ENCODE data around the gene ZC3H6. TPM values are rescaled to one million over a fixed set of nuclear protein-coding genes. Genes with fewer than 3 reads are reported as not detected.

Gene ZC3H6, protein sequence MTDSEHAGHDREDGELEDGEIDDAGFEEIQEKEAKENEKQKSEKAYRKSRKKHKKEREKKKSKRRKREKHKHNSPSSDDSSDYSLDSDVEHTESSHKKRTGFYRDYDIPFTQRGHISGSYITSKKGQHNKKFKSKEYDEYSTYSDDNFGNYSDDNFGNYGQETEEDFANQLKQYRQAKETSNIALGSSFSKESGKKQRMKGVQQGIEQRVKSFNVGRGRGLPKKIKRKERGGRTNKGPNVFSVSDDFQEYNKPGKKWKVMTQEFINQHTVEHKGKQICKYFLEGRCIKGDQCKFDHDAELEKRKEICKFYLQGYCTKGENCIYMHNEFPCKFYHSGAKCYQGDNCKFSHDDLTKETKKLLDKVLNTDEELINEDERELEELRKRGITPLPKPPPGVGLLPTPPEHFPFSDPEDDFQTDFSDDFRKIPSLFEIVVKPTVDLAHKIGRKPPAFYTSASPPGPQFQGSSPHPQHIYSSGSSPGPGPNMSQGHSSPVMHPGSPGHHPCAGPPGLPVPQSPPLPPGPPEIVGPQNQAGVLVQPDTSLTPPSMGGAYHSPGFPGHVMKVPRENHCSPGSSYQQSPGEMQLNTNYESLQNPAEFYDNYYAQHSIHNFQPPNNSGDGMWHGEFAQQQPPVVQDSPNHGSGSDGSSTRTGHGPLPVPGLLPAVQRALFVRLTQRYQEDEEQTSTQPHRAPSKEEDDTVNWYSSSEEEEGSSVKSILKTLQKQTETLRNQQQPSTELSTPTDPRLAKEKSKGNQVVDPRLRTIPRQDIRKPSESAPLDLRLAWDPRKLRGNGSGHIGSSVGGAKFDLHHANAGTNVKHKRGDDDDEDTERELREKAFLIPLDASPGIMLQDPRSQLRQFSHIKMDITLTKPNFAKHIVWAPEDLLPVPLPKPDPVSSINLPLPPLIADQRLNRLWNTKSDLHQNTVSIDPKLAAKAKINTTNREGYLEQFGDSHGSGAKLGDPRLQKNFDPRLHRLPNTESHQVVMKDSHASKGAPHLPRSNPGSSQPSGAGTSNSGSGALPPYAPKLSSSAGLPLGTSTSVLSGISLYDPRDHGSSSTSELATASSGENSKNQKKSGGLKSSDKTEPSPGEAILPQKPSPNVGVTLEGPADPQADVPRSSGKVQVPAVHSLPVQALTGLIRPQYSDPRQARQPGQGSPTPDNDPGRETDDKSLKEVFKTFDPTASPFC
- total RNA-seq: 10 to 100 TPM; 15.1 to 15.3 TPM

DNA sequence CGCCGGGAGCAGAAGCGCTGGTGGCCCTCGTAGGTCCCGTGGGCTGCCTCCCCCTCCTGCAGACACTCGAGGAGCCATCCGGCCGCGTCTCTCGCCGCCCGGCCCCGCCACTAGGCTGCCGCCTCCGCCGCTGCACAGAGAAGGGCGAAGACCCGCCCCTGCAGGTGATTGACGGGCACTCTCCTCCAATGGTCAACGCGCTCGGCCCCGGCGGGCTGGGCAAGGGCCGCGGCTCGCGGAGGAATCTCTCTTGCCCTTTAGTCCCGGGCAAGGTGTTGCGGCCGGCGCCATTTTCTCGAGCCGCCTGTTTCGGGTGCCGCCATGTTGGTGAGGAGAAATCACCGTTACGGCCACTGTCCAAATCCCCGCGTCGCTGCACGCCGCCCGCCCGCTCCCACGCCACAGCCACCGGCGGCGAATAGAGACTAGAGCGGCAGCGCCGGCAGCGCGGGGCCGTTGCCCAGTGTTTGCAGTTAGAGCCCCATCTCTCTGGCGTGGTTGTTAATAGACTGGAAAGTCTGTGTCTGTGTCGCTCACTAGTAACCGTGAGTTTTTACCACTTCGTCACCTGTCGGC, at the start of gene ZC3H6:
Gene ZC3H6, plus strand, starts transcription at position 287 of the 576 bp plus-strand sequence. CDS start 398 bp downstream, outside the sequence.
- Mint-ChIP-seq H3K4me3 (peak within 1 kb of the TSS; percentile 90), H3K4me1 (peaks cover 26% of the 10 kb centered on the region), H3K36me3 (ENCODE audit: low read depth) (peaks cover 2% of the 10 kb centered on the region), H3K27me3 (no peaks in the 10 kb centered on the region), H3K27ac (peak within 1 kb of the TSS; percentile 97), H3K9me3 (ENCODE audit: low read depth) (no peaks in the 10 kb centered on the region)
- ChIA-PET POLR2A (no interaction called here), CTCF (interaction anchor here (4.6 kb wide), 1 partner anchor 15 kb away, joined by 29 read pairs; no protein-coding TSS in a partner anchor)
- peak; percentile 100 for DNase-seq
- peak; percentile 98 for ATAC-seq
- intact Hi-C loops (cut with DNase I, micrococcal nuclease): loop anchor here (1.0 to 10.0 kb wide), 15 partner anchors 16 to 391 kb away; partner anchors contain the start of genes ANAPC1 (in 2 of the 2), POLR1B (in 2 of the 2), TTL (in 2 of the 2) and CHCHD5 (in 1 of the 2)

DNA sequence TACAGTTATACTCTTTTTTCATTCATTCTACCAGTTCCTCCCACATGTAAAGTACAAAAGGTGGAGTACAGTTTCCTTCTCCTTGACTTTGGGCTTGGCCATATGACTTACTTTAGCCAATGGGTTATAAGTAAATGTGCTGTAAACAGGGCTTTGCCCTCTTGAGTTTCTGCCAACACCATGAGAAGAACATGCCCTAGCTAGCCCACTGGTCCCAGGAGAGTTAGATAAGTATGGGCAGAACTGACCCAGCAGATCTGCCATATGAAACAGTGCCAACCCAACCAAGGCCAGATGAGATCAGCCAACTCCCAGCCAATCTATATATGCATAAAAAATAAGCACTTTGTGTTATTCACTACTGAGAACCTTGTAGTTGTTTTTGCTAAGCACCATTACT, 46.0 kb upstream of the ZC3H6 start:
- ChIA-PET CTCF (interaction anchor here (1.0 kb wide), 1 partner anchor 58 kb away, joined by 3 read pairs; no protein-coding TSS in a partner anchor), POLR2A (no interaction called here)
- intact Hi-C loops (cut with DNase I, micrococcal nuclease): loop anchor here in 1 of 2 experiments (1.0 kb wide), 1 partner anchor 8 kb away; no protein-coding TSS in a partner anchor
- DNase-seq (no peak), ATAC-seq (no peak)
- H3K36me3 Mint-ChIP-seq (ENCODE audit: low read depth): peaks cover 44% of the 10 kb centered on the region
- H3K27ac Mint-ChIP-seq: no peak overlapping the region
- H3K9me3 Mint-ChIP-seq (ENCODE audit: low read depth): no peaks in the 10 kb centered on the region
- H3K27me3 Mint-ChIP-seq: no peaks in the 10 kb centered on the region
- H3K4me1 Mint-ChIP-seq: no peaks in the 10 kb centered on the region
- H3K4me3 Mint-ChIP-seq: no peak overlapping the region

DNA sequence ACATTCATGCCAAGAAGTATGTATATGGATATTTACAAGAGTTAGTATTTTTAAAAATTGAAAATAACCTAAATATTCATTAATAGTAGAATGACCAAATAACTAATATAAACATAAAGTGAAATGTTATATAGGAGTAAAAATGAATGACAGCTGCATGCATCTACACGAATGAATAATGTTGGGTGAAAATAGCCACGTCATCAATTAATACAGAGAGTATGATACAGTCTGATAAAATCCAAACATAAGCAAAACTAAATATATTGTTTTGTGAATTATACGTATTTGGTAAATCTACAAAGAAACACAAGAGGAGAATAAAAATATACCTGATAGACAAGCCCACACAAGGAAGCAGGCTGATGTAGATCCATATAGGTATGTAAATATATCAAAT, 45.0 kb upstream of the ZC3H6 start:
- peaks cover 40% of the 10 kb centered on the region for H3K36me3 Mint-ChIP-seq (ENCODE audit: low read depth)
- ATAC-seq (no peak), DNase-seq (no peak)
- intact Hi-C loops (cut with DNase I, micrococcal nuclease): no loop called here
- ChIA-PET CTCF (no interaction called here), POLR2A (no interaction called here)
- H3K9me3 Mint-ChIP-seq (ENCODE audit: low read depth): no peaks in the 10 kb centered on the region
- H3K27ac Mint-ChIP-seq: no peak overlapping the region
- no peaks in the 10 kb centered on the region for H3K4me1 Mint-ChIP-seq
- H3K27me3 Mint-ChIP-seq: no peaks in the 10 kb centered on the region
- no peak overlapping the region for H3K4me3 Mint-ChIP-seq

DNA sequence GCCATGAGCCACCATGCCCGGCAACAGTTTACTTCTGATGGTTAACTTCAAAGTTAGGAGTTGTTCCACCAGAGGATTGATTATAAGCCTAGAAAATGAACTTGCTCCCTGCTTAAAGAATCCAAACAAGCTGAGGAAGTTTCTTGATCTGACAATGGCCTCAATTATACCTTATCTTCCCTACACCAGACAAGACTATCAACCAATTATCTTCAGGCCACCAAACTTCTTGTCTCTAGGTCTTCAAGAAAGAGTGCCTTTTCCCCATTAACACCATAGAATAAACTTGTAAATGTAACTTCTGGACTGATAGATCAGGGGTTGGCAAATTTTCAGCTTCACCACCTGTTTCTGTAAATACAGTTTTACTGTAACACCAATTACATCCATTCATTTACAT, 35.5 kb upstream of the ZC3H6 start:
- ATAC-seq (no peak), DNase-seq (no peak)
- intact Hi-C loops (cut with DNase I, micrococcal nuclease): no loop called here
- Mint-ChIP-seq H3K4me1 (peaks cover 28% of the 10 kb centered on the region), H3K36me3 (ENCODE audit: low read depth) (peaks cover 30% of the 10 kb centered on the region), H3K27ac (no peak overlapping the region), H3K27me3 (no peaks in the 10 kb centered on the region), H3K9me3 (ENCODE audit: low read depth) (no peaks in the 10 kb centered on the region), H3K4me3 (no peak overlapping the region)
- ChIA-PET CTCF (interaction anchor here (1.3 kb wide), 1 partner anchor 58 kb away, joined by 3 read pairs; no protein-coding TSS in a partner anchor), POLR2A (no interaction called here)

DNA sequence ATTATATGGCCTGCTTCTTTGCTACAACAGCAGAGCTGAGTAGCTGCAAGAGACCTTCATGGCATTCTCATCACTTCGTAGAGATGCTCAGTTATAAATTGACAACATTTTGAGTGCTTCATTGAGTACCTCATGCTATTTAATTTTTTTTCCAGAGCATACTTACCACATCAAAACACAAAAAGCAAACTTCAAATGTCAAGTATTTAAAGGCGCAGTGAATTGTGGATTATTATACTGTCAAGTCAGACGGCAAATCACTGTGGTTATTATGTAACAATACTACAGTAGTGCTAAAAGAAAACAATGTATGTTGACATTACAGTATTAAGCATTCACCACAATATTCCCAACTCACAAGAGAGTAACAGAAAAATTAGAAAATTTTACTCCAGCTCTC, 33.0 kb upstream of the ZC3H6 start:
- peaks cover 37% of the 10 kb centered on the region for H3K36me3 Mint-ChIP-seq (ENCODE audit: low read depth)
- H3K4me3 Mint-ChIP-seq: no peak overlapping the region
- H3K9me3 Mint-ChIP-seq (ENCODE audit: low read depth): peaks cover 2% of the 10 kb centered on the region
- DNase-seq (no peak), ATAC-seq (peak; percentile 20)
- ChIA-PET POLR2A (no interaction called here), CTCF (interaction anchor here (0.7 to 2.7 kb wide), 9 partner anchors 8 to 121 kb away, joined by 3 to 14 read pairs (median 3); partner anchors contain the start of gene ZC3H8)
- intact Hi-C loops (cut with DNase I, micrococcal nuclease): no loop called here
- H3K27me3 Mint-ChIP-seq: no peaks in the 10 kb centered on the region
- peak overlapping the region; percentile 39 for H3K27ac Mint-ChIP-seq
- H3K4me1 Mint-ChIP-seq: peaks cover 40% of the 10 kb centered on the region

DNA sequence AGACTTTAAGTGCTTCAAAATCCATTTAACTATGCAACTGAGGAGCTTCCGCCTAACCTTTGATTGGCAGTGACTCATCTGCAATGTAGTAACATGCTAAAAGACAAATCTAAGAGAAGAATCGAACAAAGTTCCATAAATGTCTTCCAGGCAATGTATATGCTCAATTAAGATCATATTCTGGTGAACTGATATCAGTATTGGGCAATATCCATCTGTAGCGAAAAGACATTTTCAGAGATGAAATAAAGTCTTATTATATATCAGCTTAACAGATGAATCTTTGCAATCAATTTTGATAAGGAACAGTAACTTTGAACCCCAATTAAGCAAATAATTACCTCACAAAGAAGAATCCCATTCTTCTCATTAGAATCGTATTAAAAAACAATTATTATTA, 32.2 kb upstream of the ZC3H6 start:
- Mint-ChIP-seq H3K4me3 (no peak overlapping the region), H3K27ac (no peak overlapping the region), H3K27me3 (no peaks in the 10 kb centered on the region), H3K9me3 (ENCODE audit: low read depth) (peaks cover 2% of the 10 kb centered on the region), H3K4me1 (peaks cover 40% of the 10 kb centered on the region), H3K36me3 (ENCODE audit: low read depth) (peaks cover 42% of the 10 kb centered on the region)
- no peak for DNase-seq
- POLR2A ChIA-PET: no interaction called here
- CTCF ChIA-PET: interaction anchor here (0.6 to 2.7 kb wide), 9 partner anchors 9 to 483 kb away, joined by 3 to 14 read pairs (median 5); partner anchors contain the start of gene ZC3H8
- intact Hi-C loops (cut with DNase I, micrococcal nuclease): loop anchor here in 1 of 2 experiments (1.0 kb wide), 1 partner anchor 55 kb away; no protein-coding TSS in a partner anchor
- ATAC-seq: no peak

DNA sequence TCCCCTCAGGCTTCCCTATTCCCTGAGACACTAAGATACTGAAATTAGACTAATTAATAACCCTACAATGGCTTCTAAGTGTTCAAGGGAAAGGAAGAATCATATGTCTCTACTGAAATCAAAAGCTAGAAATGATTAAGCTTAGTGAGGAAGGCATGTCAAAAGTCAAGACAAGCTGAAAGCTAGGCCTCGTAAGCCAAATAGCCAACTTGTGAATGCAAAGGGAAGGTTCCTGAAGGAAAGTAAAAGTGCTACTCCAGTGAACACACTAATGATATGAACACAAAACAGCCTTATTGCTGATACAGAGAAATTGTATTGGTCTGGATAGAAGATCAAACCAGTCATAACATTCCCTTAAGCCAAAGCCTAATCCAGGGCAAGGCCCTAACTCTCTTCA, 30.5 kb upstream of the ZC3H6 start:
- Mint-ChIP-seq H3K27ac (peak overlapping the region; percentile 21), H3K4me1 (peaks cover 40% of the 10 kb centered on the region), H3K4me3 (no peak overlapping the region), H3K9me3 (ENCODE audit: low read depth) (peaks cover 2% of the 10 kb centered on the region), H3K27me3 (no peaks in the 10 kb centered on the region), H3K36me3 (ENCODE audit: low read depth) (peaks cover 49% of the 10 kb centered on the region)
- no peak for DNase-seq
- peak; percentile 77 for ATAC-seq
- CTCF ChIA-PET: interaction anchor here (1.5 to 1.8 kb wide), 3 partner anchors 17 to 59 kb away, joined by 3 to 6 read pairs (median 5); no protein-coding TSS in a partner anchor
- intact Hi-C loops (cut with DNase I, micrococcal nuclease): no loop called here
- POLR2A ChIA-PET: interaction anchor here (0.6 to 0.7 kb wide), 2 partner anchors 8 to 63 kb away, joined by 3 read pairs; no protein-coding TSS in a partner anchor

DNA sequence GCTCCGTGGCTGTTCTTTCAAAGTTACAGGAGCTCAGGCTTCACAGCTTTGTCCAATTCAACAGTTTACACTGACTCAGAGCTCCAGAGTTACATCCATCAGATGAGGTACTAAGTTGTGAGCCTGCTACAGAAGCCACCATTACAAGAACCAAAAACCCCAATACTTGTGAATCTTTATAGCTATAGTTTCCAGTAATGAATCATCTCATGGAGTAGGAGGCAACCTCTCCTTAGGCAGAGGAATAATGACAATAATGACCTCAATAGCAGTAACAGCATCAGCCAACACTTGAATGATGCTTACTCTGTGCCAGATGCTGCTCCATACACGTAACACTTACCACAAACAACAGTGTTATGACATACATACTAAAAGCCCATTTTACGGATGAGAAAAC, 24.1 kb upstream of the ZC3H6 start:
- H3K4me3 Mint-ChIP-seq: no peak overlapping the region
- peaks cover 9% of the 10 kb centered on the region for H3K4me1 Mint-ChIP-seq
- ChIA-PET CTCF (interaction anchor here (0.6 to 5.8 kb wide), 6 partner anchors 9 to 129 kb away, joined by 3 to 33 read pairs (median 4); no protein-coding TSS in a partner anchor), POLR2A (interaction anchor here (0.6 to 1.9 kb wide), 4 partner anchors 27 to 289 kb away, joined by 3 to 10 read pairs (median 3); no protein-coding TSS in a partner anchor)
- H3K36me3 Mint-ChIP-seq (ENCODE audit: low read depth): peaks cover 25% of the 10 kb centered on the region
- no peaks in the 10 kb centered on the region for H3K27me3 Mint-ChIP-seq
- DNase-seq (no peak), ATAC-seq (peak; percentile 45)
- peaks cover 2% of the 10 kb centered on the region for H3K9me3 Mint-ChIP-seq (ENCODE audit: low read depth)
- no peak overlapping the region for H3K27ac Mint-ChIP-seq
- intact Hi-C loops (cut with DNase I, micrococcal nuclease): loop anchor here (5.0 to 10.0 kb wide), 6 partner anchors 129 to 396 kb away; partner anchors contain the start of genes CHCHD5 (in 1 of the 2), RGPD8 (in 1 of the 2), SLC20A1 (in 1 of the 2) and TMEM87B (in 1 of the 2)

DNA sequence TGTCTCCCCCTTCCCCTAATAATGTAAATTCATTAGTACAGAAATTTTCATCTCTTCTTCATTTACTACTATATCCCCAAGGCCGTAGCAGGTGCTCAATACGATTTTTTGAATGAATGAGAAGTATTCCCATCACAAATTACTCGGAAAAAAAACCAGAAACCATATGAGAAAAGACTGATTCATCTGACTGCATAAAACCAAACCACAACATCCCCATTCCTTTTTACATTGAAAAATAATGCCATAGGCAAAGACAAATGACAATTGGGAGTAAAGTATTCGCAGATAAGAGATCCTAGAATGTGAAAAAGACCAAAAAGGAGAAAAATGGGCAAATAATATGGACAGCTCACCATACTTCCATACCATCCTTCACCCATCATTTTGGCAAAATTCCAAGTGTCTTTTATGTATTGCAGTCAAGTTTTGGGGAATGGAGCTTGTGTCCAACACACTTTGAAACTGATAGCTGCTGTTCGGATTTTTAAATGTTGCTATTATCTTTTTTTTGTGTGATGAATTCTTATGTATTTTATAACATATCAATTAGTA, 22.1 kb upstream of the ZC3H6 start:
- POLR2A ChIA-PET: interaction anchor here (0.6 to 1.8 kb wide), 2 partner anchors 71 to 199 kb away, joined by 3 to 5 read pairs; partner anchors contain the start of gene TMEM87B
- H3K36me3 Mint-ChIP-seq (ENCODE audit: low read depth): peaks cover 16% of the 10 kb centered on the region
- H3K27ac Mint-ChIP-seq: peak overlapping the region; percentile 74
- no peaks in the 10 kb centered on the region for H3K27me3 Mint-ChIP-seq
- DNase-seq: no peak
- peaks cover 11% of the 10 kb centered on the region for H3K4me1 Mint-ChIP-seq
- ATAC-seq: no peak
- H3K4me3 Mint-ChIP-seq: no peak overlapping the region
- intact Hi-C loops (cut with DNase I, micrococcal nuclease): loop anchor here (5.0 to 10.0 kb wide), 6 partner anchors 131 to 394 kb away; partner anchors contain the start of genes CHCHD5 (in 1 of the 2), RGPD8 (in 1 of the 2), SLC20A1 (in 1 of the 2) and TMEM87B (in 1 of the 2)
- CTCF ChIA-PET: interaction anchor here (0.7 to 2.2 kb wide), 4 partner anchors 10 to 131 kb away, joined by 3 to 7 read pairs (median 4); no protein-coding TSS in a partner anchor
- no peaks in the 10 kb centered on the region for H3K9me3 Mint-ChIP-seq (ENCODE audit: low read depth)
